Measurements from ENCODE around the gene ACTN4. TPM values are rescaled to one million over a fixed set of nuclear protein-coding genes. Genes with fewer than 3 reads are reported as not detected.

ACTN4 gene
- total RNA-seq, 2 experiments from 2014 or later: 86.8 to 178 TPM

GRCh38 chr19:38697641-38698071, 50.2 kb downstream of the ACTN4 start:
- DNase-seq (ENCODE audit: low spot score): no peak
- H3K9me3 ChIP-seq (ENCODE audit: low read length): no peaks in the 10 kb centered on the region
- H2AFZ ChIP-seq (ENCODE audit: low read length): no peak overlapping the region
- H3K9me2 ChIP-seq (ENCODE audit: insufficient read depth, low read length): no peaks in the 10 kb centered on the region
- TF ChIP-seq EZH2phosphoT487 (IDR thresholded peaks at IDR 0.05; ENCODE audit: borderline replicate concordance, low read depth, low read length): no peak
- TF ChIP-seq, protein P1, sequence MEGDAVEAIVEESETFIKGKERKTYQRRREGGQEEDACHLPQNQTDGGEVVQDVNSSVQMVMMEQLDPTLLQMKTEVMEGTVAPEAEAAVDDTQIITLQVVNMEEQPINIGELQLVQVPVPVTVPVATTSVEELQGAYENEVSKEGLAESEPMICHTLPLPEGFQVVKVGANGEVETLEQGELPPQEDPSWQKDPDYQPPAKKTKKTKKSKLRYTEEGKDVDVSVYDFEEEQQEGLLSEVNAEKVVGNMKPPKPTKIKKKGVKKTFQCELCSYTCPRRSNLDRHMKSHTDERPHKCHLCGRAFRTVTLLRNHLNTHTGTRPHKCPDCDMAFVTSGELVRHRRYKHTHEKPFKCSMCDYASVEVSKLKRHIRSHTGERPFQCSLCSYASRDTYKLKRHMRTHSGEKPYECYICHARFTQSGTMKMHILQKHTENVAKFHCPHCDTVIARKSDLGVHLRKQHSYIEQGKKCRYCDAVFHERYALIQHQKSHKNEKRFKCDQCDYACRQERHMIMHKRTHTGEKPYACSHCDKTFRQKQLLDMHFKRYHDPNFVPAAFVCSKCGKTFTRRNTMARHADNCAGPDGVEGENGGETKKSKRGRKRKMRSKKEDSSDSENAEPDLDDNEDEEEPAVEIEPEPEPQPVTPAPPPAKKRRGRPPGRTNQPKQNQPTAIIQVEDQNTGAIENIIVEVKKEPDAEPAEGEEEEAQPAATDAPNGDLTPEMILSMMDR (conservative IDR thresholded peaks at IDR 0.05; ENCODE audit: low read length): no peak
- H3K36me3 ChIP-seq (ENCODE audit: insufficient read depth, low read length): peaks cover 12% of the 10 kb centered on the region; the same call in 1 of the 2 replicates
- intact Hi-C loops (cut with micrococcal nuclease; ENCODE audit: unreplicated experiment): no loop called here
- H3K4me3 ChIP-seq (ENCODE audit: low read depth, low read length, poor library complexity, severe bottlenecking): no peak overlapping the region
- no peak overlapping the region for H3K27ac ChIP-seq (ENCODE audit: low read depth, low read length, poor library complexity, severe bottlenecking)
- H3K4me2 ChIP-seq (ENCODE audit: low read length): no peak overlapping the region
- peaks cover 6% of the 10 kb centered on the region for H3K4me1 ChIP-seq (ENCODE audit: insufficient read depth, low read length, poor library complexity, severe bottlenecking)
- BruUV-seq (replicated peaks): no TSS peak
- POLR2A ChIA-PET: no interaction called here
- CTCF ChIA-PET (ENCODE audit: unreplicated experiment): no interaction called here
- no peaks in the 10 kb centered on the region for H3K79me2 ChIP-seq (ENCODE audit: insufficient read depth, low read depth, low read length)
- no peaks in the 10 kb centered on the region for H4K20me1 ChIP-seq (ENCODE audit: insufficient read depth, low read length)

DNA sequence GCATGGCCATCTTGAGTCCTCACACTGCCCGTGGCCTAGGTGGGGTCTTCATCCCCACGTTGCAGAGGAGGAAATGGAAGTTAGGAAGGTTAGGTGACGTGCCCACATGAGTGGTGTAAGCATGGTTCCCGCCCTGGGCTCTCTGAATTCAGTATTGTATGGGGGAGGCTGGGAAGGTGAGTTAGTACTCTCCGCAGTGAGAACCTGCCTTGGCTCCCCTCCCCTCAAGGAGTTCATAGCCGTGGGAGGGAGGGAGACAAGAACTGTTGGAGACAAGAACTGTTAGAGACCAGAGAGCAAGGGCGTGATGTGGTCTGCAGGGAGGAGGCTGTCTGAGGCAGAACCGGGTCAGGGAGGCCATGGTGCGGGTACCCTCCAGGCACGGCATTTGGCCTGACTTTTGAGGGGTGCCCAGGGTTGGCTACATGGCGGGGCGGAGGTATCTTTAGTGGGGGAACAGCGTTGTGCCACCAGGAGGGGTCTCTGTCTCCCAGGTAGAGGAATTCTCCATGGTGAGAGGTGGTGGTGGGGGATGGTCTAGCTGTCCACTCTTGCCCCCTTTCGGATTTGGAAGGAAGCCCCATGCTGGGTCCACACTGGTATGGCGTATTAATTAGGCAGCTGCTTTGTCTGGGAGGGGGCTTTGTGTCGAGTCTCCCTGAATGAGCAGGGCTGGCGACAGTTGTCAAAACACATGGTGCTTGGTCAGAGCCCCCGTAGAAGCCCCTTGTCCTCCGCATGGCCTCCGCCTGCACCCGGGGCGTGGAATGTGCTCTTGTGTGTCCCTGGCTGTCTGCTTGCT, 51.0 kb downstream of the ACTN4 start:
- H3K79me2 ChIP-seq (ENCODE audit: insufficient read depth, low read depth, low read length): no peaks in the 10 kb centered on the region
- no peaks in the 10 kb centered on the region for H4K20me1 ChIP-seq (ENCODE audit: insufficient read depth, low read length)
- no peaks in the 10 kb centered on the region for H3K9me2 ChIP-seq (ENCODE audit: insufficient read depth, low read length)
- H3K27ac ChIP-seq (ENCODE audit: low read depth, low read length, poor library complexity, severe bottlenecking): no peak overlapping the region
- peaks cover 6% of the 10 kb centered on the region for H3K4me1 ChIP-seq (ENCODE audit: insufficient read depth, low read length, poor library complexity, severe bottlenecking)
- POLR2A ChIA-PET: interaction anchor here (0.6 kb wide), 1 partner anchor 27 kb away, joined by 3 read pairs; no protein-coding TSS in a partner anchor
- H3K4me3 ChIP-seq (ENCODE audit: low read depth, low read length, poor library complexity, severe bottlenecking): no peak overlapping the region
- H2AFZ ChIP-seq (ENCODE audit: low read length): no peak overlapping the region
- no TSS peak for BruUV-seq (replicated peaks)
- no peak overlapping the region for H3K4me2 ChIP-seq (ENCODE audit: low read length)
- CTCF ChIA-PET (ENCODE audit: unreplicated experiment): no interaction called here
- no peaks in the 10 kb centered on the region for H3K9me3 ChIP-seq (ENCODE audit: low read length)
- no peak for TF ChIP-seq EZH2phosphoT487 (IDR thresholded peaks at IDR 0.05; ENCODE audit: borderline replicate concordance, low read depth, low read length)
- TF ChIP-seq, protein P1 (conservative IDR thresholded peaks at IDR 0.05; ENCODE audit: low read length): no peak
- no peak for DNase-seq (ENCODE audit: low spot score)
- H3K36me3 ChIP-seq (ENCODE audit: insufficient read depth, low read length): peaks cover 12% of the 10 kb centered on the region; the same call in 1 of the 2 replicates
- intact Hi-C loops (cut with micrococcal nuclease; ENCODE audit: unreplicated experiment): no loop called here

DNA sequence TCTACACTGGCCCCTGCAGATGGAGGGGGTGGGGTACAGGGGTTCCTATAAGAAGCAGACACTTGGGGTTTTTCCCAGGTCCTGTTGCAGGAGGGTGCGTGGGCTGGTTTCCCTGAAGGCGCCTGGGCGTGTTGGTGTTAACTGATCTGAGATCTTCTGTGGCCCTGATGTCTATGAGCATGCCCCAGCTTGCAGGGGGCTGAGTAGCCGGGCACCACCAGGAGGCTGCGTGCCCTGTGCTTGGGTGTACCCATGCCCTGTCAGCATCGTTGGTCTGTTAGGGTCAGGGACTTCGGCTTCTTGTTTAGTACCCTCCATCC, 51.5 kb downstream of the ACTN4 start:
- ChIA-PET POLR2A (interaction anchor here (0.6 to 0.9 kb wide), 2 partner anchors 12 to 26 kb away, joined by 3 read pairs; no protein-coding TSS in a partner anchor), CTCF (ENCODE audit: unreplicated experiment) (no interaction called here)
- no peak overlapping the region for H2AFZ ChIP-seq (ENCODE audit: low read length)
- no peaks in the 10 kb centered on the region for H3K9me2 ChIP-seq (ENCODE audit: insufficient read depth, low read length)
- no peak overlapping the region for H3K27ac ChIP-seq (ENCODE audit: low read depth, low read length, poor library complexity, severe bottlenecking)
- no peak overlapping the region for H3K4me3 ChIP-seq (ENCODE audit: low read depth, low read length, poor library complexity, severe bottlenecking)
- no peak overlapping the region for H3K4me2 ChIP-seq (ENCODE audit: low read length)
- DNase-seq (ENCODE audit: low spot score): no peak
- intact Hi-C loops (cut with micrococcal nuclease; ENCODE audit: unreplicated experiment): no loop called here
- no peaks in the 10 kb centered on the region for H4K20me1 ChIP-seq (ENCODE audit: insufficient read depth, low read length)
- H3K9me3 ChIP-seq (ENCODE audit: low read length): no peaks in the 10 kb centered on the region
- H3K79me2 ChIP-seq (ENCODE audit: insufficient read depth, low read depth, low read length): no peaks in the 10 kb centered on the region
- H3K36me3 ChIP-seq (ENCODE audit: insufficient read depth, low read length): peaks cover 12% of the 10 kb centered on the region; the same call in 1 of the 2 replicates
- no TSS peak for BruUV-seq (replicated peaks)
- TF ChIP-seq EZH2phosphoT487 (IDR thresholded peaks at IDR 0.05; ENCODE audit: borderline replicate concordance, low read depth, low read length): no peak
- TF ChIP-seq, protein P1 (conservative IDR thresholded peaks at IDR 0.05; ENCODE audit: low read length): no peak
- peaks cover 6% of the 10 kb centered on the region for H3K4me1 ChIP-seq (ENCODE audit: insufficient read depth, low read length, poor library complexity, severe bottlenecking)
